ENCODE measurements around the gene GSN.
A peak's percentile ranks its signal among the peaks of the same experiment; 100 is the strongest.

Gene GSN

DNA sequence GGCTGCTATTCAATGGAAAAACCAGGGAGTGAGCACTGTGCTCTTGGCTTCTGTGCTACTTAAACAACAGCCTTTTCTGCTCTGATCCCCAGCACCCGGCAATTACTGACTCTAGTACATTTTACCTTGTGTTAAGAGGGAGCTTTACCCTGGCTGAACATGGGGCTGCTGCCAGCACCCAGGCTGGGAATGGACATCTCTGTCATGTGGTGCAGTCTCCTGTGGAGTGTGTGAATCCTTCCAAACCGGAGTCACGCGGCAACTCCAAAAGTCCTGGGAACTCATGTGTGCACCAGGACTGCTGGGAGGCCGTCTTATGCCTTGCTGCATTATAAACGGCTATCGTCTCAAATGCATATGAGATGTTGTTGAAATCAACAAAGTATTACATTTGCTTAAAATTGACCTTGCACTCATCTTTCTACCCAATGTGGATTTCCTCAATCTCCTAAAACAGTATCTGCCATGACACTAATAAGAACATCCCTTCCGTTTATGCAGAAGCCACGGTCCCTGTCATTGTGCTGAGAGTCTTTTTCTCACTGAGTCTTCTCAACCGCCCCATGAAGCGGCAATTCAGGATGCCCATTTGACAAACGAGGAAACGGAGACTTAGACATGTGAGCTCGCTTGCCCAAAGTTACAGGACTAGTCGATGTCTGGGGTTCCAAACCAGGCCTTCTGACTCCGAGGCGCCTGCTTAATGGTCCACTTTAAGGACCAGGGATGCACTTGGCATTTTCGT lies 884 bp upstream of the GSN start:
- Histone ChIP-seq H3K27me3 (peaks cover 14% of the 10 kb centered on the region), H3K9me3 (no peaks in the 10 kb centered on the region), H3K36me3 (no peaks in the 10 kb centered on the region), H3K4me3 (ENCODE audit: low read depth, low read length) (peak overlapping the region; percentile 69), H3K4me1 (no peaks in the 10 kb centered on the region; the same call in 1 of the 2 replicates)
- no peak for DNase-seq
- TF ChIP-seq, protein P1, sequence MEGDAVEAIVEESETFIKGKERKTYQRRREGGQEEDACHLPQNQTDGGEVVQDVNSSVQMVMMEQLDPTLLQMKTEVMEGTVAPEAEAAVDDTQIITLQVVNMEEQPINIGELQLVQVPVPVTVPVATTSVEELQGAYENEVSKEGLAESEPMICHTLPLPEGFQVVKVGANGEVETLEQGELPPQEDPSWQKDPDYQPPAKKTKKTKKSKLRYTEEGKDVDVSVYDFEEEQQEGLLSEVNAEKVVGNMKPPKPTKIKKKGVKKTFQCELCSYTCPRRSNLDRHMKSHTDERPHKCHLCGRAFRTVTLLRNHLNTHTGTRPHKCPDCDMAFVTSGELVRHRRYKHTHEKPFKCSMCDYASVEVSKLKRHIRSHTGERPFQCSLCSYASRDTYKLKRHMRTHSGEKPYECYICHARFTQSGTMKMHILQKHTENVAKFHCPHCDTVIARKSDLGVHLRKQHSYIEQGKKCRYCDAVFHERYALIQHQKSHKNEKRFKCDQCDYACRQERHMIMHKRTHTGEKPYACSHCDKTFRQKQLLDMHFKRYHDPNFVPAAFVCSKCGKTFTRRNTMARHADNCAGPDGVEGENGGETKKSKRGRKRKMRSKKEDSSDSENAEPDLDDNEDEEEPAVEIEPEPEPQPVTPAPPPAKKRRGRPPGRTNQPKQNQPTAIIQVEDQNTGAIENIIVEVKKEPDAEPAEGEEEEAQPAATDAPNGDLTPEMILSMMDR (IDR thresholded peaks at IDR 0.05; ENCODE audit: low read depth, low read length), result no peak

DNA sequence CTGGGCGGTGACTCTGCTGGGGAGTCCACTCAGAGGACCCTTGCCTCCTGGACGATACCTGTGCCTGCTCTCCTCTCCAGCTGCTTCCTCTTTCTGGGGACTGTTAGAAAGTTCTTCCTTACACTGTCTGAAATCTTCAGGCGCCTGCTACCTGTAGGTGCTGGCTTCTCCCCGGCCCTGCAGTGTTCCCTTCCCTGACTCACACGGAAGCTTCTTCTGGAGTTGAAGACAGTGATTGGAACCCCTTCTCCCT lies 562 bp downstream of the GSN start:
- no peak for DNase-seq
- H3K27me3 ChIP-seq, result peaks cover 14% of the 10 kb centered on the region
- H3K4me1 ChIP-seq, result no peaks in the 10 kb centered on the region; the same call in 1 of the 2 replicates
- peak overlapping the region; percentile 69 for H3K4me3 ChIP-seq (ENCODE audit: low read depth, low read length)
- H3K9me3 ChIP-seq, result no peaks in the 10 kb centered on the region
- H3K36me3 ChIP-seq, result no peaks in the 10 kb centered on the region
- TF ChIP-seq, protein P1 (IDR thresholded peaks at IDR 0.05; ENCODE audit: low read depth, low read length), result no peak

DNA sequence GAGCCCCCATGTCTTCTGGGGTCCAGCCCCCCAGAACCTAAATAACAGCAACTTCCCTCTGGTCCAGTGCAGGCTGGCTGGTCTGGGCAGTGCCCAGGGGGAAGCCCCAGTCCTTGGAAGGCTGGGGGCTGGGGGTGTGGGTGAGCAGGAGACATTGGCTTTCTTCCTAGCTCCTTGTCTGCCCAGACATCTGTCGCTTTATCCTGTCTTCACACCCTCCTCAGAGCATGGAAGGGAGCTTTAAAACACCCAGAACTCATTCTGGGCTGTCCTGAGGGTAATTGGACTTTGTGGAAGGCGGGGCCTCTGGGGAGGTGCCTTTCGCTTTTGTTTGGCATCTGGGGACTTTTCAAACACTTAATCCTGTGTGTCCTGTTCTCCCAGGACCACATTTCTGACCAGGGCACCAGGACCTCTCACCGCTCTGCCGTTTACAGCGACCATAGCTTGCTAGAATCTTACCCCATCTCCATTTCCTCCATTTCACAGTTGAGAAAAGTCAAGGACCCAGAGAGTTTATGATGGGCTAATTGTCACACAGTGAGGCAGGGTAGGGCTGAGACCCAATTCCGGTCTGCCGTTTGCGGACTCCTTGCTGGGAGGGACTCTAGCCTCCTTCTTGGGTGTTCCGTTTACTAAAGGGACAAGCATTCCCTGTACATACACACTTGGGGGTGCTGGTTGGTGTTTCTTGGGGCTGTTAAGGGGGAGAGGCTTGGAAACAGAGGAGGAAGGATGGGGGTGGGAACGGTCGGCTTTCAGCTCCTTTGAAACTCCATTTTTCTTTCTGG lies 1.1 kb downstream of the GSN start:
- no peaks in the 10 kb centered on the region for H3K36me3 ChIP-seq
- H3K27me3 ChIP-seq, result peaks cover 14% of the 10 kb centered on the region
- H3K4me3 ChIP-seq (ENCODE audit: low read depth, low read length), result no peak overlapping the region
- no peaks in the 10 kb centered on the region for H3K9me3 ChIP-seq
- H3K4me1 ChIP-seq, result no peaks in the 10 kb centered on the region; the same call in 1 of the 2 replicates
- TF ChIP-seq, protein P1 (IDR thresholded peaks at IDR 0.05; ENCODE audit: low read depth, low read length), result no peak
- DNase-seq, result no peak

DNA sequence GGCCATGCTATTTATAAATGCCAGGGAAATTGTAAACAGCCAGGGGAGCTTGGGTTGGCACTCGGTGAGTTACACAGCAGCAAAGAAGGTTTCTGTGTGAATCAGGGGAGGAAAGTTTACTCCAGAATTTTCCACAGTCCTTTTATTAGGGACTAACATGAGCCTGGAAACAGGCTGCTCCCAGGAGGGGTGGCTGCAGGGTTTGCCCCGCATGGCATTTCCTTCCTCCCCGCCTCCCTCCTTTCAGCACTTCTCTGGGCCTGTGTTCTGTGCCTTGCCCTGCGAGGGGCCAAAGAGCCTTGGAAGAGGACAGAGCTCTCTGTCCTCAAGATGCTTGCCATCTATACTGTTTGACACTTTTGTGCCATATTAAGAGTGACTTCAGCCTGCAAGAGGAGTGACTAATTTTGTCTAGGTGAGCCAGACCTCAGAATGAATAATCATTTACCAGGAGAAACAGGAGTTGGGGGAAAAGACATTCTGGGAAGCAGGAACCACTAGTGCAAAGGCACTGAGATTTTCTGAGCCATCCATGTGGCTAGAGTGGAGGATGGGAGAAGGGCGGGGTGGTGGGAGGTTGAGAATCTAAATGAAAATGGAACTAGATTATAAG lies 1.8 kb downstream of the GSN start:
- Histone ChIP-seq H3K9me3 (no peaks in the 10 kb centered on the region), H3K4me3 (ENCODE audit: low read depth, low read length) (no peak overlapping the region), H3K4me1 (no peaks in the 10 kb centered on the region; the same call in 1 of the 2 replicates), H3K27me3 (peaks cover 14% of the 10 kb centered on the region), H3K36me3 (no peaks in the 10 kb centered on the region)
- TF ChIP-seq, protein P1 (IDR thresholded peaks at IDR 0.05; ENCODE audit: low read depth, low read length), result no peak
- no peak for DNase-seq

DNA sequence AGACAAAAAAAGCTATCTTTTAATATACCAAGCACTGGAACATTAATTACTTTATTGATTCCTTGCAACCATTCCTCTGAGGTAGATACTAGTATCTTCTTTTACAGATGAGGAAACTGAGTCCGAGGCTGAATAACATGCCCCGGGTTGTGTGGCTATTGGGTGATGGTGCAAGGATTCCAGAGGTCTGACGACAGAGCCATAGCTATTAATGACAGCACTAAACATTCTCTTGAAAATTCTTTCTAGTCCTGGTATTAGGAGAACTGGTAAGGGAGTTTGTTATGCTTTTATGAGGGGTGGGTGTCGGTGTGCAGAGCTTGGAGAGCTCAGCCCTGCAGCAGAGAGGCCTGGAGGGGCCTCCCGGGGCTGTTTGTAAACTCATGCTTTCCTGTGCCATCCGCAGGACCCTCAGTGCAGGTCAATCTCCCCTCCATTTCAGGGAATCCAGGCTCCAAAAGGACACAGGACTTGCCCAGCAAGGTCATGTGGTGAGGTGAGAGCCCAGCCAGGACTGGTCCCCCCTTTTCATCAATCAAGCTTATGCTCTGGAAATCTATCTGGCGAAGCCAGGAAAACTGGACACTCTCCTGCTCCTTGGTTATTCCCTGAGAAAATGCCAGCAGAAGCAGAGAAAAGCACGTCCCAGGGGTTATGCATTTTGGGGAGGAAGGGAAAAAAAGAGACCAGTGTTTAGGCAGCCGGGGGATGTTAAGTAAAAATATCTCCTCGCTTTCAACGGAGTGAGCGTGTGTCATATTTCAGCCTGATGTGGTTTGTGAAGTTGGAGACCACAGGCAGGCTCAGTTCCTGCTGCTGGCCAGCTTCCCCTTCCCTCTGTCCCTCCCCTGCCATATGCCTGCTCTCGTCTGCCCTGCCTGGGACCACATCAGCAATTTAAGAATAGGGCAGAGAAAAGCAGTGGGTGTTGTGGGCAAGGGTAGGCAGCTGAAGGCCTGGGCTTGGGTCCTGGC lies 3.7 kb downstream of the GSN start:
- Histone ChIP-seq H3K9me3 (no peaks in the 10 kb centered on the region), H3K27me3 (peaks cover 14% of the 10 kb centered on the region), H3K36me3 (no peaks in the 10 kb centered on the region), H3K4me3 (ENCODE audit: low read depth, low read length) (no peak overlapping the region), H3K4me1 (no peaks in the 10 kb centered on the region; the same call in 1 of the 2 replicates)
- DNase-seq, result no peak
- TF ChIP-seq, protein P1 (IDR thresholded peaks at IDR 0.05; ENCODE audit: low read depth, low read length), result no peak
